ENCODE measurements around the gene JCHAIN.

- TF ChIP-seq RARB (CRISPR knock-in tag; IDR thresholded peaks at IDR 0.05) (no peak), CTCF (IDR thresholded peaks at IDR 0.05) (no peak), POLR2A (IDR thresholded peaks at IDR 0.05; ENCODE audit: low read length) (no peak), JUN (IDR thresholded peaks at IDR 0.05) (no peak), HOXA7 (CRISPR knock-in tag; IDR thresholded peaks at IDR 0.05) (no peak)
Measured at GRCh38 chr4:70712150-70712549, 45.8 kb upstream of the JCHAIN start.

All from A549 (cell line).